PC-3 (cell line): ENCODE results near the gene NBR1. TPM values are rescaled to one million over a fixed set of nuclear protein-coding genes. Genes with fewer than 3 reads are reported as not detected.
"Not testable (repeated sequence)": the region's sequence is repeated elsewhere in the genome, so short reads cannot be mapped to it uniquely, and the experiment has no call there.

Source experiments
- ATAC-seq: fragments of 200-7000 bp; cut with Tn5 transposase; 2 replicates; pipeline ENCODE4 v1.9.1; 2020; ENCODE audit warnings: mild to moderate bottlenecking, moderate library complexity
- BruUV-seq: library from RNA; stranded (reverse); fragments of 400-500 nt; replicated peaks from 2 replicates; lab custom pipeline; 2021; lab: Mats Ljungman, UMichigan
- CTCF ChIA-PET: fragments of 300-600 bp; sonication (Branson Sonifier 250); formaldehyde crosslinking; loops from one replicate; lab custom pipeline; 2022; ENCODE audit warnings: antibody characterized with exemption; lab: Charles Lee
- POLR2A ChIA-PET: fragments of 300-600 bp; sonication (Branson Sonifier 250); formaldehyde crosslinking; loops from one replicate; lab custom pipeline; 2022; ENCODE audit warnings: antibody characterized with exemption; ENCODE audit not compliant: unreplicated experiment; lab: Charles Lee
- DNase-seq: peaks from one replicate; pipeline ENCODE4 v3.0.0-alpha.2; 2015
- H2AFZ ChIP-seq: fragments of 300-600 bp; sonication (generic); 2 replicates; pipeline ENCODE4 v1.6.0; 2016; ENCODE audit warnings: antibody characterized with exemption, low read length
- H3F3A ChIP-seq: fragments of 300-600 bp; sonication (generic); one replicate; pipeline ENCODE4 v1.6.0; 2017; ENCODE audit warnings: antibody characterized with exemption, low read length, control low read depth, mild to moderate bottlenecking; ENCODE audit not compliant: unreplicated experiment
- H3K27ac ChIP-seq: fragments of 300-600 bp; sonication (generic); 2 replicates; pipeline ENCODE4 v1.5.1; 2016; ENCODE audit warnings: mild to moderate bottlenecking, low read length
- H3K27me3 ChIP-seq: fragments of 300-600 bp; sonication (generic); 2 replicates; pipeline ENCODE4 v1.6.1; 2016; ENCODE audit warnings: low read length, mixed read lengths
- H3K36me3 ChIP-seq: fragments of 300-600 bp; sonication (generic); 2 replicates; pipeline ENCODE4 v1.6.1; 2016; ENCODE audit warnings: low read depth, mixed run types, low read length, mixed read lengths
- H3K4me1 ChIP-seq: fragments of 300-600 bp; sonication (generic); 2 replicates; pipeline ENCODE4 v1.5.1; 2016; ENCODE audit warnings: low read length; ENCODE audit not compliant: insufficient read depth
- H3K4me2 ChIP-seq: fragments of 300-600 bp; sonication (generic); 2 replicates; pipeline ENCODE4 v1.6.0; 2016; ENCODE audit warnings: low read length
- H3K4me3 ChIP-seq: fragments of 300-600 bp; sonication (generic); 2 replicates; pipeline ENCODE4 v1.5.1; 2016; ENCODE audit warnings: mild to moderate bottlenecking, low read length, mixed read lengths
- H3K79me2 ChIP-seq: fragments of 300-600 bp; sonication (generic); 2 replicates; pipeline ENCODE4 v1.6.1; 2017; ENCODE audit warnings: low read length, mixed read lengths
- H3K9ac ChIP-seq: fragments of 300-600 bp; sonication (generic); 2 replicates; pipeline ENCODE4 v1.6.0; 2016; ENCODE audit warnings: mild to moderate bottlenecking, low read length
- H3K9me2 ChIP-seq: fragments of 300-600 bp; sonication (generic); replicated peaks from 2 replicates; pipeline ENCODE4 v1.6.1; 2016; ENCODE audit warnings: mixed run types, low read length, mixed read lengths
- H3K9me3 ChIP-seq: fragments of 300-600 bp; sonication (generic); 2 replicates; pipeline ENCODE4 v1.6.1; 2016; ENCODE audit warnings: low read length, mixed read lengths
- H4K20me1 ChIP-seq: fragments of 300-600 bp; sonication (generic); 2 replicates; pipeline ENCODE4 v1.6.1; 2016; ENCODE audit warnings: low read length, mixed read lengths
- CTCF ChIP-seq: fragments of 300-600 bp; sonication (generic); conservative IDR thresholded peaks from 2 replicates; pipeline ENCODE4 v1.5.1; 2017; ENCODE audit warnings: antibody characterized with exemption, low read depth, mild to moderate bottlenecking, low read length
- EZH2 ChIP-seq: fragments of 300-600 bp; sonication (generic); IDR thresholded peaks from one replicate; pipeline ENCODE4 v1.6.1; 2017; ENCODE audit warnings: antibody characterized with exemption, mild to moderate bottlenecking, low read length; ENCODE audit not compliant: unreplicated experiment
- EZH2phosphoT487 ChIP-seq: fragments of 300-600 bp; sonication (generic); IDR thresholded peaks from 2 replicates; pipeline ENCODE4 v1.6.1; 2018; ENCODE audit warnings: mild to moderate bottlenecking, antibody characterized with exemption, low read length, borderline replicate concordance
- intact Hi-C: fragments of 100-400 bp; cut with micrococcal nuclease; formaldehyde crosslinking; loops from 2 replicates; pipeline ENCODE4 v1.9.0; 2023
- total RNA-seq: library from RNA; depleted of rRNA; stranded (reverse); fragments of >200 nt; gene quantifications from 2 replicates; pipeline ENCODE4 v1.2.3, GENCODE V29; 2014

Gene NBR1
- total RNA-seq, 1 experiment from 2014 or later = 30.0 TPM

GRCh38 chr17:43134774-43135453, 36.1 kb upstream of the NBR1 start:
- no peaks in the 10 kb centered on the region for H3K9me2 ChIP-seq
- BruUV-seq = no TSS peak
- H3F3A ChIP-seq = no peaks in the 10 kb centered on the region
- POLR2A ChIA-PET = no interaction called here
- no peaks in the 10 kb centered on the region for H3K27me3 ChIP-seq
- H3K4me3 ChIP-seq = no peak overlapping the region
- no peak overlapping the region for H3K4me2 ChIP-seq
- ATAC-seq (no peak), DNase-seq (no peak)
- no peaks in the 10 kb centered on the region for H3K4me1 ChIP-seq
- no peaks in the 10 kb centered on the region for H4K20me1 ChIP-seq
- H3K27ac ChIP-seq = no peak overlapping the region
- H3K36me3 ChIP-seq = no peaks in the 10 kb centered on the region
- H3K79me2 ChIP-seq = no peaks in the 10 kb centered on the region; the same call in 1 of the 2 replicates
- no peaks in the 10 kb centered on the region for H3K9me3 ChIP-seq
- CTCF ChIA-PET = no interaction called here
- no peak overlapping the region for H2AFZ ChIP-seq
- intact Hi-C loops = no loop called here
- TF ChIP-seq EZH2phosphoT487 = no peak
- no peak for TF ChIP-seq CTCF
- TF ChIP-seq EZH2 = no peak
- no peak overlapping the region for H3K9ac ChIP-seq

- Histone ChIP-seq H3K9me3 (no peaks in the 10 kb centered on the region), H3K4me2 (no peak overlapping the region), H3K4me1 (no peaks in the 10 kb centered on the region), H3F3A (no peaks in the 10 kb centered on the region), H3K27ac (no peak overlapping the region), H3K79me2 (no peaks in the 10 kb centered on the region; the same call in 1 of the 2 replicates), H3K9me2 (no peaks in the 10 kb centered on the region), H4K20me1 (no peaks in the 10 kb centered on the region), H3K9ac (no peak overlapping the region), H3K27me3 (no peaks in the 10 kb centered on the region), H2AFZ (no peak overlapping the region), H3K36me3 (no peaks in the 10 kb centered on the region), H3K4me3 (no peak overlapping the region)
- POLR2A ChIA-PET = no interaction called here
- no peak for TF ChIP-seq EZH2phosphoT487
- no peak for TF ChIP-seq EZH2
- TF ChIP-seq CTCF = no peak
- BruUV-seq = no TSS peak
- intact Hi-C loops = no loop called here
- CTCF ChIA-PET = no interaction called here
- ATAC-seq = no peak
- DNase-seq = no peak
These were observed 35.6 kb upstream of the NBR1 start for GRCh38 chr17:43135454-43135819.

- H3K4me3 ChIP-seq, POLR2A ChIA-PET, H3K4me1 ChIP-seq, H3K27ac ChIP-seq, H4K20me1 ChIP-seq, ATAC-seq, H2AFZ ChIP-seq, H3K9ac ChIP-seq, H3F3A ChIP-seq, H3K9me2 ChIP-seq, intact Hi-C loops, BruUV-seq, H3K27me3 ChIP-seq, H3K9me3 ChIP-seq, DNase-seq, H3K36me3 ChIP-seq, H3K79me2 ChIP-seq, CTCF ChIA-PET, H3K4me2 ChIP-seq: not testable (repeated sequence)
These were observed 34.4 kb upstream of the NBR1 start for GRCh38 chr17:43136574-43136973.

GRCh38 chr17:43138531-43138930, 32.5 kb upstream of the NBR1 start:
- H3K79me2 ChIP-seq, H3K4me3 ChIP-seq, H4K20me1 ChIP-seq, H3F3A ChIP-seq, H3K4me1 ChIP-seq, DNase-seq, intact Hi-C loops, POLR2A ChIA-PET, H3K27me3 ChIP-seq, CTCF ChIA-PET, H3K9ac ChIP-seq, H3K27ac ChIP-seq, H2AFZ ChIP-seq, BruUV-seq, H3K4me2 ChIP-seq, H3K9me3 ChIP-seq, ATAC-seq, H3K36me3 ChIP-seq, H3K9me2 ChIP-seq: not testable (repeated sequence)
